Thyroid gland (tissue), 4 donors: Measurements from ENCODE around the gene SMIM32. TPM values are rescaled to one million over a fixed set of nuclear protein-coding genes. Genes with fewer than 3 reads are reported as not detected.

Source experiments
- DNase-seq, 2 donors: peaks; one replicate each; pipeline ENCODE4 v3.0.0-alpha.2; 2019
- H3K27ac ChIP-seq, 3 donors: fragments of 200-600 bp; sonication (generic); 1 replicate in 2 of 3; 2 replicates in 1 of 3; pipeline ENCODE4 v1.5.1; 2016 to 2019; ENCODE audit warnings: mild to moderate bottlenecking in 1 of 3, moderate library complexity in 1 of 3
- H3K27me3 ChIP-seq: fragments of 200-600 bp; sonication (generic); one replicate; pipeline ENCODE4 v1.5.1; 2019
- H3K36me3 ChIP-seq, 2 donors: fragments of 200-600 bp; sonication (generic); one replicate each; pipeline ENCODE4 v1.5.1; 2016 to 2019
- H3K4me1 ChIP-seq, 2 donors: fragments of 200-600 bp; sonication (generic); one replicate each; pipeline ENCODE4 v1.5.1; 2017 to 2019
- H3K4me3 ChIP-seq, 3 donors: fragments of 200-600 bp; sonication (generic); replicated peaks in 1 of 3; 1 replicate in 2 of 3; 2 replicates in 1 of 3; pipeline ENCODE4 v1.5.1; 2016; ENCODE audit warnings: mild to moderate bottlenecking in 1 of 3
- H3K9me3 ChIP-seq: fragments of 200-600 bp; sonication (generic); one replicate; pipeline ENCODE4 v1.5.1; 2017
- POLR2A ChIP-seq, 2 donors: fragments of 450-650 bp; IDR thresholded peaks; one replicate each; pipeline ENCODE4 v1.6.1; 2017; ENCODE audit warnings: antibody characterized with exemption in 2 of 2, mild to moderate bottlenecking in 2 of 2, moderate library complexity in 1 of 2
- WGBS, 2 donors: methylation state at CpG; one replicate each; pipeline ENCODE4 v1.1.5; 2017; 5-methylcytosine and 5-hydroxymethylcytosine counted together
- intact Hi-C: fragments of 100-400 bp; cut with DNase I; formaldehyde crosslinking; loops from one replicate; pipeline ENCODE4 v1.15.1; 2023
- total RNA-seq, 4 donors: library from RNA; depleted of rRNA; stranded (reverse); fragments of >200 nt; gene quantifications; one replicate each; pipeline ENCODE4 v1.2.3, GENCODE V29; 2016
- TF ChIP-seq, protein P1 (sequence below), 6 experiments: fragments of 200-600 bp in 3 of 6; fragments of 450-650 bp in 3 of 6; sonication (generic) in 3 of 6; IDR thresholded peaks; one replicate each; pipeline ENCODE4 v1.5.1; 2016 to 2019; ENCODE audit warnings: antibody characterized with exemption in 6 of 6, mild to moderate bottlenecking in 2 of 6, inconsistent platforms in 1 of 6, moderate library complexity in 1 of 6

Gene SMIM32
- total RNA-seq, 4 donors from 2014 or later: 0.44 TPM; not detected in 3

DNA sequence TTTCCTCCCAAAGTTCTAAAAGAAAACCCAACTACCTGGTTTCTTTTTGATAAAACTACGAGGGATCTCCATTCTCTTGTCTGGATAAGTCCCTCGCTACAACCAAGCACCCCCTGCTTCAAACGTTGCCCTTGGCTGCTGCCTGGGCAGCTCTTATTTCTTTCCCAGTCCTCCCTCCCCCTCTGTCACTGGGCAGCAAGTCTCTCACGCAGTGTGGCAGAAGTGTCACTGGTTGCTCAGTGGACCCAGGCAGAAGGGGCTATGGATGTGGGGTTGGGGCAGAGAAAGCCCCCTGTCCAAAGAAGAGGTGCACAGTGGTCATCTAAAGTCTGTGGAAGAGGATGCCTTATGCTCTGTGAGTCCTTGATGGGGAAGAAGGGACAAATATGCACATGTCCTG is 7.2 kb upstream of the SMIM32 start:
- Histone ChIP-seq H3K27ac (no peak overlapping the region), H3K4me3 (no peak overlapping the region), H3K36me3 (no peaks in the 10 kb centered on the region), H3K4me1 (no peaks in the 10 kb centered on the region), H3K9me3 (no peaks in the 10 kb centered on the region), H3K27me3 (no peaks in the 10 kb centered on the region)
- intact Hi-C loops: no loop called here
- WGBS, 2 donors: 56 to 64% methylated on average over 4 of the region's 4 CpGs
- no peak for TF ChIP-seq POLR2A (IDR thresholded peaks at IDR 0.05)
- TF ChIP-seq, protein P1, sequence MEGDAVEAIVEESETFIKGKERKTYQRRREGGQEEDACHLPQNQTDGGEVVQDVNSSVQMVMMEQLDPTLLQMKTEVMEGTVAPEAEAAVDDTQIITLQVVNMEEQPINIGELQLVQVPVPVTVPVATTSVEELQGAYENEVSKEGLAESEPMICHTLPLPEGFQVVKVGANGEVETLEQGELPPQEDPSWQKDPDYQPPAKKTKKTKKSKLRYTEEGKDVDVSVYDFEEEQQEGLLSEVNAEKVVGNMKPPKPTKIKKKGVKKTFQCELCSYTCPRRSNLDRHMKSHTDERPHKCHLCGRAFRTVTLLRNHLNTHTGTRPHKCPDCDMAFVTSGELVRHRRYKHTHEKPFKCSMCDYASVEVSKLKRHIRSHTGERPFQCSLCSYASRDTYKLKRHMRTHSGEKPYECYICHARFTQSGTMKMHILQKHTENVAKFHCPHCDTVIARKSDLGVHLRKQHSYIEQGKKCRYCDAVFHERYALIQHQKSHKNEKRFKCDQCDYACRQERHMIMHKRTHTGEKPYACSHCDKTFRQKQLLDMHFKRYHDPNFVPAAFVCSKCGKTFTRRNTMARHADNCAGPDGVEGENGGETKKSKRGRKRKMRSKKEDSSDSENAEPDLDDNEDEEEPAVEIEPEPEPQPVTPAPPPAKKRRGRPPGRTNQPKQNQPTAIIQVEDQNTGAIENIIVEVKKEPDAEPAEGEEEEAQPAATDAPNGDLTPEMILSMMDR (IDR thresholded peaks at IDR 0.05): no peak
- no peak for DNase-seq

DNA sequence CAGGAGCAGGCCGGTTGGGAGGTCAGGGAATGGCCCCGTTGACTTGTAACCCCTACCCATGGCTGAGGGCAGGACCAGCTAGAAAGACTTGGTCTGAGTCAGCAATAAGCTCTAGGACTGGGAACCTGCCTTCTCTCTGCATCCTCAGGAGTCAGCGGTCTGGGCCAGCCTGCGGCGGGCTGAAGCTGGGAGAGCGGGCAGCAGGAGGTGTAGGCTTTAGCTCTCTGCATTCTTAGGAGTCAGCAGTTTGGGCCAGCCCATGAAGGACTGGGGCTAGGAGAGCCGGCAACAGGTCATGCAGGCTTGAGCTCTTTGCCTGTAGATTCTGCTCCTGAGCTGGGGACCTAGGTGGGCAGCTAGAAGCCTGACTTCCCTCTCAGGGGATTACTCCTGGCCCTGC is 6.4 kb upstream of the SMIM32 start:
- Histone ChIP-seq H3K27me3 (no peaks in the 10 kb centered on the region), H3K4me3 (no peak overlapping the region), H3K36me3 (no peaks in the 10 kb centered on the region), H3K9me3 (no peaks in the 10 kb centered on the region), H3K27ac (no peak overlapping the region), H3K4me1 (no peaks in the 10 kb centered on the region)
- intact Hi-C loops: no loop called here
- no peak for DNase-seq
- no peak for TF ChIP-seq POLR2A (IDR thresholded peaks at IDR 0.05)
- TF ChIP-seq, protein P1 (IDR thresholded peaks at IDR 0.05): no peak
- WGBS, 2 donors: 83 to 86% methylated on average over 3 to 7 of the region's 7 CpGs

DNA sequence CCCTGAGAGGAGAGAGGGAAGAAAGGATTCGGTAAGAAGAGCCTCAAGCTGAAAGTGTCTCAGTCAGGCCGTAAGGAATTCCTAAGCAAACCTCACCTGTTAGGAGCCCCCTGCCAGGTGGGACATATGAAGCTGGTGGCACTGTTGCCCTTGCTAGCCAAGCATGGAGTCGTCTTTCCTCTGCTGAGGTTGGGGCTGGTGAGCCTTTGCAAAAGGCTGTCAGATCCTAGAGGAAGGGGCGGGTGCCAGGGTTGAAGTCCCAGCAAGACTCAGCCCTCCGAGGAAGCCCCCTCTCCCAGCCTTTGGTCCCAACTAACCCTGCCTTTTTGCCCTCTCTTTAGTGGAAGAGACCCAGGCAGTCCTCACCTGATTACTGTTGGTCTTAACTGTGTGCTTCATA is 5.5 kb upstream of the SMIM32 start:
- 85 to 93% methylated on average over 5 of the region's 5 CpGs for WGBS, 2 donors

DNA sequence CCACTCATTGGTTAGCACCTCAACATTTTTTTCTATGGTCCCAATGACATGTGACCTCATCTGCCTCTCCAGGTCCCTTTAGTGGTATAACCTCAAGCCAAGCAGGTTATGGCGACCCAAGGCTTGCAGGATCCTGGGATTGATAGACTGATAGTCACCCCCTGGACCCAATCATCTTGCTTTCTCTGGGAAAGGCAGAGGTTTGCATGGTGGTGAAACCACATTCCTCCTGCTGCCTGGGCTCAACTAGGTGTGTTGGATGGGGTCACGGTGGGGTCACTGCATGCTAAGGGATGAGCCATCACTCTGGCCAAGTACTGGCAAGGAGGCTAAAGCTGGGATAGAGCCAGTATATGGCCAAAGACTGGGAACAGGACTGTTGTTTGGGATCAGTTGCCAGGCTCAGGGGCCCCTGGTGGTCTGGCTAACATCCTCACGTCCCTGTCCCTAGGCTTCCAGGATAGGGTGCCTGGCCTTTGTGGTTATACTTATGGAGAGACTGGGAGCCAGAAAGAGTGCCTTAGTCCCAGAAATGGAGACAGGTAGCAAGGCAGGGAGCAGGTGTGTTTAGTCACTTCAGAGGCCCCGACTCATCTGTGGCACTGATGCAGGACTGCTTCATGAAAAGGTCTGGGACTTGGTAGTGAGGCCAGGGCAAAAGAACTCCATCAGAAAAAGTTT is 4.6 kb upstream of the SMIM32 start:
- Histone ChIP-seq H3K9me3 (no peaks in the 10 kb centered on the region), H3K27ac (no peak overlapping the region), H3K36me3 (no peaks in the 10 kb centered on the region), H3K4me3 (no peak overlapping the region), H3K27me3 (no peaks in the 10 kb centered on the region), H3K4me1 (peaks cover 3 to 5% of the 10 kb centered on the region in 2 donors)
- intact Hi-C loops: no loop called here
- DNase-seq: no peak
- no peak for TF ChIP-seq POLR2A (IDR thresholded peaks at IDR 0.05)
- TF ChIP-seq, protein P1 (IDR thresholded peaks at IDR 0.05): no peak
- WGBS, 2 donors: 92 to 100% methylated on average over 4 of the region's 4 CpGs

More for the DNA sequence above, 5.5 kb upstream of the SMIM32 start:
- Histone ChIP-seq H3K9me3 (no peaks in the 10 kb centered on the region), H3K27ac (no peak overlapping the region), H3K27me3 (no peaks in the 10 kb centered on the region), H3K36me3 (no peaks in the 10 kb centered on the region), H3K4me3 (no peak overlapping the region), H3K4me1 (no peaks in the 10 kb centered on the region)
- no peak for TF ChIP-seq POLR2A (IDR thresholded peaks at IDR 0.05)
- TF ChIP-seq, protein P1 (IDR thresholded peaks at IDR 0.05): no peak
- intact Hi-C loops: no loop called here
- no peak for DNase-seq

DNA sequence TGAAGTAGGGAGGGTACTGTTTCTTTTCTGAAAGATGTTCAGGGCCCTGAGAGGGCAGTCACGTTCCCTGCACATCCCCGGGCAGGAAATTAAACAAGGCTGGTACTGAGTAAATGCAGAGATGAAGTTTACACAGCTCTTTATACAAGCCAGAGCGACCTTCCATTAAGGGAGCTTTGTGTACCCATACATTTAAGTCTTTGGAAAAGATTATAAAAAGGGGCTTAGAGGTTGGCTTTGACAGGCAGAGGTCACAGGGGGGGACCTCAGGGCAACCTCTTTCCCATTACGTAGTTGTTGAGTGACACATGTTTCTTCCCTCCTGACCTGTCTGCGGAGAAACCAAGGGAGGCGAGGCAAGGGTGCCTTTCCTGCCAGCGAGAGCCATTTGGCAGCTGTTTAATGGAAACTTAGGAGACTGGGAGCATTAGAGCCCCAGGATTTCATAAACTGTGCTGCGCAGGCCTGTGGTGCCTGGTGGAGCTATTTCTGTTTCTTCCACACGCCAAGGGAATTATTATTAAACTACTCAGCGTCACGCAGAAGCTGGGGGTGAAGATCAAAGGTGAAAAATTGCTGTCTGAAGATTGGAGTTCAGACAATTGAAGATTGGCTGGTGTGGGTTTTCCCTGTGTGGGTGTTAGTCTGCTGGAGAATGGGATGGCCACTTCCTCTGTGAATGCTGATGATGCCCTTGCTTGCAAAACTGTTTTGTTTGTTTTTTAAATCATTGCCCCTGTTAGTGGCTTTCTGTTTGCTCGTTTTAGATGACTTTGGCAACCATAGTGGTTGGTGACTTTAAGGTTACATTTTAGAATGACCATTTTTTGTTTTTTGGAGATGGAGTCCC is 3.2 kb upstream of the SMIM32 start:
- TF ChIP-seq POLR2A (IDR thresholded peaks at IDR 0.05): no peak
- TF ChIP-seq, protein P1 (IDR thresholded peaks at IDR 0.05): no peak
- Histone ChIP-seq H3K4me3 (no peak overlapping the region), H3K27ac (no peak overlapping the region), H3K36me3 (no peaks in the 10 kb centered on the region), H3K27me3 (no peaks in the 10 kb centered on the region), H3K9me3 (no peaks in the 10 kb centered on the region), H3K4me1 (peaks cover 13 to 18% of the 10 kb centered on the region in 2 donors)
- intact Hi-C loops: no loop called here
- 79 to 81% methylated on average over 12 of the region's 12 CpGs for WGBS, 2 donors
- no peak for DNase-seq
